ENCODE results near the gene SOBP. TPM values are rescaled to one million over a fixed set of nuclear protein-coding genes. Genes with fewer than 3 reads are reported as not detected.

SOBP gene
- total RNA-seq, 3 donors from 2014 or later: 5.6 to 8.2 (median 7.0) TPM

DNA sequence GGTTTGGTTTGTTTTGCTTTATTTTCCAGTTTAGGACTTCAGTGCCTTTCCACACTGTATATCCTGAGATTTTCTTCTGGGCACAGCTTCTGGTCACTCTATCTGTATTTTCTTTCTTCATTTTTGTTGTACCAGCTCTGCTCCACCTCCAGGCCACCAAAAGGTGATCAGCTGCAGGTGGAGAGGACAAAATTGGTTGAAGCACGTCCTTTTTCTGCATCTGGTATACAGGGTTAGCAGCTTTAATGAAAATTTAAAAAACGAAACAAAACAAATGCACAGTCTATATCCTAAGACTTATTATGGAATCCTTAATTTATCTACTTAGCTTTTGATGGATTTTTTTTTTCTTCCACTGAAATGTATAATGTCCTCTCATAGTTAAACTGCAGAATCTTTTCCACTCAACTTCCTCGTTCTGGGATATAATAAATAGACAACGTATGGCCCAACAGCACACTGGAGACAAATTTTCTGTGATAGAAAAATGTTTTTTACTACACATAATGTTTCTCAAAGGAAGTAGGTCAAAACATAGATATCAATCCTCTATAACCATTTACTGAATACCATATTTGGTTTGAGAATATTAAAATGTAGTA is 10.7 kb upstream of the SOBP start:
- H3K4me3 ChIP-seq: no peak overlapping the region
- intact Hi-C loops (cut with DNase I; ENCODE audit: low total_unique reads): no loop called here
- no peak overlapping the region for H3K27ac ChIP-seq
- DNase-seq (ENCODE audit: low spot score in 2 of 2): no peak
- TF ChIP-seq, protein P1, sequence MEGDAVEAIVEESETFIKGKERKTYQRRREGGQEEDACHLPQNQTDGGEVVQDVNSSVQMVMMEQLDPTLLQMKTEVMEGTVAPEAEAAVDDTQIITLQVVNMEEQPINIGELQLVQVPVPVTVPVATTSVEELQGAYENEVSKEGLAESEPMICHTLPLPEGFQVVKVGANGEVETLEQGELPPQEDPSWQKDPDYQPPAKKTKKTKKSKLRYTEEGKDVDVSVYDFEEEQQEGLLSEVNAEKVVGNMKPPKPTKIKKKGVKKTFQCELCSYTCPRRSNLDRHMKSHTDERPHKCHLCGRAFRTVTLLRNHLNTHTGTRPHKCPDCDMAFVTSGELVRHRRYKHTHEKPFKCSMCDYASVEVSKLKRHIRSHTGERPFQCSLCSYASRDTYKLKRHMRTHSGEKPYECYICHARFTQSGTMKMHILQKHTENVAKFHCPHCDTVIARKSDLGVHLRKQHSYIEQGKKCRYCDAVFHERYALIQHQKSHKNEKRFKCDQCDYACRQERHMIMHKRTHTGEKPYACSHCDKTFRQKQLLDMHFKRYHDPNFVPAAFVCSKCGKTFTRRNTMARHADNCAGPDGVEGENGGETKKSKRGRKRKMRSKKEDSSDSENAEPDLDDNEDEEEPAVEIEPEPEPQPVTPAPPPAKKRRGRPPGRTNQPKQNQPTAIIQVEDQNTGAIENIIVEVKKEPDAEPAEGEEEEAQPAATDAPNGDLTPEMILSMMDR (IDR thresholded peaks at IDR 0.05): no peak
- TF ChIP-seq POLR2AphosphoS5 (IDR thresholded peaks at IDR 0.05) (no peak), POLR2A (IDR thresholded peaks at IDR 0.05) (no peak)
- no peaks in the 10 kb centered on the region for H3K4me1 ChIP-seq
- H3K9me3 ChIP-seq: no peaks in the 10 kb centered on the region
- H3K27me3 ChIP-seq: no peaks in the 10 kb centered on the region
- H3K36me3 ChIP-seq: no peaks in the 10 kb centered on the region

DNA sequence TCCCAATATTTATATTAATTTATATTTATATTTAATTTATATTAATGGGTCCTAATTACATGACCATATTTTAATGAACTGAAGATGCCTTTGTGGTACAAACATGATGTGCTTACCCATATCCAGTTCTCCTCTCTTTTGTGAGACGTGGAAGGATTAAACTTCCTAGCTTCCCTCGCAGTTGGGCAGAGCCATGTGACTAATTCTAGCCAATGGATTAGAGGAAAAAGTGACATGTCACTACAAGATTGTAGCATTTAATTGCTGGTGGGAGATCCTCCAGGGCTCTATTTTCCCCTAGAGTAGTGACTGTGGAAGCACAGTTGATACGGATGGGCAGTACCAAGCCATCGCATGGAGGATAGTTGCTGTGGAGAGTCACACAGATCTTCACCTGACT is 4.8 kb upstream of the SOBP start:
- peaks cover 0 to 23% of the 10 kb centered on the region in 2 donors for H3K27me3 ChIP-seq
- no peak overlapping the region for H3K27ac ChIP-seq
- H3K4me3 ChIP-seq: no peak overlapping the region
- intact Hi-C loops (cut with DNase I; ENCODE audit: low total_unique reads): no loop called here
- DNase-seq (ENCODE audit: low spot score in 2 of 2): no peak
- H3K36me3 ChIP-seq: no peaks in the 10 kb centered on the region
- no peaks in the 10 kb centered on the region for H3K9me3 ChIP-seq
- TF ChIP-seq POLR2A (IDR thresholded peaks at IDR 0.05): no peak
- no peak for TF ChIP-seq POLR2AphosphoS5 (IDR thresholded peaks at IDR 0.05)
- TF ChIP-seq, protein P1 (IDR thresholded peaks at IDR 0.05): no peak
- H3K4me1 ChIP-seq: peaks cover 0 to 4% of the 10 kb centered on the region in 2 donors

DNA sequence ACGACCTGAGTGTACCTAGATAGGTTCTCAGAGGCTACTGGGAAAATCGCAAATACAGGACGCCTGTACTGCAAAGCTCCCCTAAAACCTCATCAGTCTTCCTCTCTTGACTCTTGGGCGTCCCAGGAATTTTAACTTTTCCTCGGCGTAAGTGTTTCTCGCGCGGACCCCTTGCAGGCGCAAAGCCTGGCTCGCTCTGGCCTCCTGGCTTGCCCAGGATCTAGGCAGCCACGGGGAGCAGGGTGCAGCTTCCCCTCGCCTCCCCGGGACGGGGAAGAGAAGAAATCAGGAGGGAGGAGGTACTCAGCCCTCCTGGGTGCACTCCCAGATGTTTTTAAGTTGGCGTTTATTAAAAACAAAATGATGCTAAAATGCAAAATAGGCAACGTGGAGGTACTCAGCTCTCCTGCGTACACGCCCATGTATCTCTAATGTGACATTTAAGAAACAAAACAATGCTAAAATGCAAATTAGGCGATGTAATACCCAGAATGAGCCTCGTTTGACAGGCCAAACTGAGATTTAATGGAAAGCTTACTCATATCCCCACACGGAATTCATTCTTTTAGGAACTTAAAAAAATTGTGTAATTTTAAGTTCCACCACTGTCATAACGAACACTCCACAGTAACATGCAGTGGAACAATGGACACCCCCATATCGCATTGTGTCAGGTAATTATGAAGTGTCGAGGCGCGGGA is 1.6 kb upstream of the SOBP start:
- Histone ChIP-seq H3K4me3 (peak overlapping the region; percentile 72 to 78 (median 75)), H3K27me3 (peaks cover 0 to 40% of the 10 kb centered on the region in 2 donors), H3K4me1 (peaks cover 0 to 4% of the 10 kb centered on the region in 2 donors), H3K9me3 (no peaks in the 10 kb centered on the region), H3K36me3 (no peaks in the 10 kb centered on the region), H3K27ac (peak overlapping the region; percentile 70 to 85)
- TF ChIP-seq POLR2A (IDR thresholded peaks at IDR 0.05) (no peak), POLR2AphosphoS5 (IDR thresholded peaks at IDR 0.05) (no peak)
- TF ChIP-seq, protein P1 (IDR thresholded peaks at IDR 0.05): no peak
- intact Hi-C loops (cut with DNase I; ENCODE audit: low total_unique reads): no loop called here
- DNase-seq (ENCODE audit: low spot score in 2 of 2): no peak

DNA sequence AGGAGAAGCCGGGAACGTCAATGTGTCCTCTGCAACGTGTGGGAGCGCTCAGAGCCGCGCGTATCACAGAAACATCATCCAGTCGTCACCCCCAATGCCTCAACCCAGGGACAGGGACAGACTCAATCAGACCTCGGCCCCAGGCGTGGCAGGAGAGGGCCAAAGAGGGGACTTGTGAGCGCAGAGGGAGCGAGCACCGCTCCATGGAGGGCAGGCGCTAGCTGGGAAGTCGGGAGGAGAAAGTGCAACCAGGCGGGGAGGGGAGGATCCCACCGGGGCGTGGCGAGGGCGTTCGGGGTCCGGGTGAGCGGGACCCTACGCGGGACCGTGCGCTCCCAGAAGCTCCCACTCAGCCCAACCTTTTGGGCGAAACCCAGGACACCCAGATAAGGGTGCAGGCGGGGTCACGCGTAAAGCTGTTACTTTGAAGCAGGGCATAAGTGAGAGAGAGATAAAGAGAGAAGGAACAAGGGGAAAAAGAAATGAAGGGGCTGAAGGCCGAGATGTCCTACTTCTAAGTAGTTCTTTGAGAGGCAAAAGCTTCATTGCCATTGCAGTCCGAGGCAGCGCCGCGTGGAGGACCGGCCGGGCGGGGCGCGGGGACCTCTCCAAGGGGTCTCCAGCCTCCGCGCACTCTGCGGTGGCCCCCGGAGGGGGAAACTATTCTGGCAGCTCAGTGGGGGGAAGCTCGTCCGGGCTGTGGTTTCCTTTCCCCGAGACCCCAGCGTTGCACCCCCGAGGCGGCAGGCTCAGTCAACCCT is 862 bp upstream of the SOBP start:
- Histone ChIP-seq H3K36me3 (no peaks in the 10 kb centered on the region), H3K9me3 (no peaks in the 10 kb centered on the region), H3K27me3 (peaks cover 0 to 48% of the 10 kb centered on the region in 2 donors), H3K4me1 (peaks cover 0 to 4% of the 10 kb centered on the region in 2 donors), H3K4me3 (peak overlapping the region; percentile 72 to 78 (median 75)), H3K27ac (peak overlapping the region; percentile 70 to 85)
- DNase-seq (ENCODE audit: low spot score in 2 of 2): peak in 1 of 2 donors; percentile 20
- intact Hi-C loops (cut with DNase I; ENCODE audit: low total_unique reads): no loop called here
- no peak for TF ChIP-seq POLR2A (IDR thresholded peaks at IDR 0.05)
- no peak for TF ChIP-seq POLR2AphosphoS5 (IDR thresholded peaks at IDR 0.05)
- TF ChIP-seq, protein P1 (IDR thresholded peaks at IDR 0.05): no peak

Data from breast epithelium (tissue), 4 donors.